GM12874 (cell line): ENCODE results near the gene GLRX5.

Experiments used
- CTCF ChIP-seq: IDR thresholded peaks from 2 replicates; pipeline ENCODE4 v1.5.1; 2011; ENCODE audit warnings: low read depth, mild to moderate bottlenecking, control low read depth, low read length, moderate library complexity; ENCODE audit not compliant: insufficient read depth

The GLRX5 gene

GRCh38 chr14:95548328-95548929 lies 13.6 kb downstream of the GLRX5 start:
- no peak for TF ChIP-seq CTCF

GRCh38 chr14:95549656-95550585 lies 15.1 kb downstream of the GLRX5 start:
- no peak for TF ChIP-seq CTCF

GRCh38 chr14:95551435-95551834 lies 16.6 kb downstream of the GLRX5 start:
- no peak for TF ChIP-seq CTCF

- TF ChIP-seq CTCF = no peak
These were observed 18.3 kb downstream of the GLRX5 start for GRCh38 chr14:95553141-95553540.

- TF ChIP-seq CTCF = no peak
These were observed 20.2 kb downstream of the GLRX5 start for GRCh38 chr14:95555053-95555452.

- TF ChIP-seq CTCF = no peak
These were observed 22.4 kb downstream of the GLRX5 start for GRCh38 chr14:95557291-95557690.

- no peak for TF ChIP-seq CTCF
These were observed 23.0 kb downstream of the GLRX5 start for GRCh38 chr14:95557832-95558231.
